ENCODE measurements around the gene MBOAT7.
"Not testable (repeated sequence)": the region's sequence is repeated elsewhere in the genome, so short reads cannot be mapped to it uniquely, and the experiment has no call there.

MBOAT7 gene

DNA sequence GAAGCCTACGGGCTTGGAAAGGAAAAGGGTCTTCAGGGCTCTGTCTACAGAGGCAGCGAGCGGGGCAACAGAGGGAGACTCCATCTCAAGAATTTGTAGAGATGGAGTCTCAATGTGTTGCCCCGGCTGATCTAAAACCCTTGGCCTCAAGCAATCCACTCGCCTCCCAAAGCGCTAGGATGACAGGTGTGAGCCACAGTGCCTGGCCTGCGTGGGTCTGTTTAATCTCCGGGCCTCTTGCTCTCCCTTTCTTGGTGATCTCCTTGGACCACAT lies 19.3 kb upstream of the MBOAT7 start:
- no peak for DNase-seq

DNA sequence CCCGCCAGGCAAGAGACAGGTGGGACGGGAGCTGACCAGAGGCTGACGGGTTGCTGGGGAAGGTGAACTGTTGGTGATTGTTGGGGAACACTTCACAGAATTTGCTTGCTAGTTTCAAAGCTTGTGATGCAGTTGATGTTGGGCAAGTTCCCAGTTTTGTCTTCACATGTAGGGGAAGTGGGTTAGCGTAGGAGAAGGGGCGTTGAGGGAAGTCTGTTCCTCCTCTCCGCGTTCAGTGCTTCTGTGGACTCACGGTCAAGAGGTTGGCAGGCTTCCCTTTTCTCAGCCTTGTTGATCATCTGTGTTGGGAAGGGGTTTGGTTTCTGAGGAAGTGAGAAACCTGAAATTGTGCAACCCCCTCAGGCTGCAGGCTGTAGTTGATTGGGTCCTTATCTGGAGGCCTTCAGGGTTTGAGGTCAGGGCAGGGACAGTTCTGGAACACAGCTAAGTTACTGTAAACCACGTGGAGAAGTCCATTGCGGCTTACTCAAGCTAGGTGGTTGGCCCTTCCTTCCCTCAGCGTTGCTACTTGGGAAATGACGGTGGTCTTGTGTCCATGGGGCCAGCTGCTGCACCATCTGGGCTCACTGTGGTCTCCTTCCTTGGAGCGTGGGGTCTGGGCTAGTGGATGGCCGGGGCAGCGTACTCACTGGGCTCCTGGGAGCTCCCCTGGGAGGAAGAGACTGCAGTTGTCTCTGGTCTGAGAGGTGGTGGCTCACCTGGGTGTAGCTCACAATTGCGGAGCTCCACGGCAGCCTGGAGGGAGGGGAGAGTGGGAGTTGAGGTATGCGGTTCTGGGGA lies 18.8 kb upstream of the MBOAT7 start:
- DNase-seq, result peak; percentile 90

DNA sequence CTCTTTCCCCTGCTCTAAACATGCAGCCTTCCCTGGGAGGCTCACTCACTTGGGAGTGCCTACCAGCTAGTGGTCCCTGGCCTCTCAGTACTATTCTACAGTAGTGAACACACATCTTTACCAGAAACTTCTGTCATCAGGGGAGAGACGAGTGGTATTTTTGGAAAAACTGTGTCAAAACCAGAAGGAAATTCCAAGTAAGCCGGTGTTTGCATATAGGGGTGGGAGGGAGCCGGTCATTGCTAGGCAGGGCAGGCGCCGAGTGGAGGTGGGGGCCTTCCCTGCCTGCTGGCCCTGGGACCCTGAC lies 18.2 kb upstream of the MBOAT7 start:
- no peak for DNase-seq

- DNase-seq, result not testable (repeated sequence)
Measured at GRCh38 chr19:54207193-54207592, 17.8 kb upstream of the MBOAT7 start.

- DNase-seq, result no peak
Measured at GRCh38 chr19:54206831-54207177, 17.4 kb upstream of the MBOAT7 start.

DNA sequence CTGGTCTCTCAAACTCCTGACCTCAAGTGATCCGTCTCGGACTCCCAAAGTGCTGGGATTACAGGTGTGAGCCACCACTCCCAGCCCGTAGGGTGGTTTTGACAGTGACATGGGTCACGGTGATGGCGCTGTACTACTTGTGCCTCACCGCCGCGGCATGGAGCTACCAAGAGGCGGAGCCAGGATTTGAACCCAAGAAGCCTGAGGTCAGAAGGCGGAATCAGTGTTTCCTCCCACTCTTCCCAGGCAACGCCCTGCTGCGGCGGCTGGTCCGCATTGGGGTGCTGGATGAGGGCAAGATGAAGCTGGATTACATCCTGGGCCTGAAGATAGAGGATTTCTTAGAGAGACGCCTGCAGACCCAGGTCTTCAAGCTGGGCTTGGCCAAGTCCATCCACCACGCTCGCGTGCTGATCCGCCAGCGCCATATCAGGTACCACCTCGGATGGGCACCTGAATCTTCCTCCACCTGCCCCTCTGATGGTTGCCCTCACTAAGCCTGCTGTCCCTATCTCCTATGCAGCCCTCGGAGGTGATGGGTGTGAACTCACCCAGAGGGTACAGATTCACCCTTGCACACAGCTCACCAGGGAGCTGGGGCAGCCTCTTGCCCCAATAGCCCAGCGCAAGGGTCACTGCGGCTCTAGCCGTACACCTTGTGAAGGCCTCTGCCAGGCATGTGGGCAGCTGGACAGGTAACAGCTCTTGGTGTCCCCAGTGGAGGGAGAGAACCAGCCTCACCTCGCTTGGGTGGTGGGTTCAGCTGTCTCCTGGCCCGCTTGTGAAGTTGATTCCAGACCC lies 16.9 kb upstream of the MBOAT7 start:
- DNase-seq, result no peak

DNA sequence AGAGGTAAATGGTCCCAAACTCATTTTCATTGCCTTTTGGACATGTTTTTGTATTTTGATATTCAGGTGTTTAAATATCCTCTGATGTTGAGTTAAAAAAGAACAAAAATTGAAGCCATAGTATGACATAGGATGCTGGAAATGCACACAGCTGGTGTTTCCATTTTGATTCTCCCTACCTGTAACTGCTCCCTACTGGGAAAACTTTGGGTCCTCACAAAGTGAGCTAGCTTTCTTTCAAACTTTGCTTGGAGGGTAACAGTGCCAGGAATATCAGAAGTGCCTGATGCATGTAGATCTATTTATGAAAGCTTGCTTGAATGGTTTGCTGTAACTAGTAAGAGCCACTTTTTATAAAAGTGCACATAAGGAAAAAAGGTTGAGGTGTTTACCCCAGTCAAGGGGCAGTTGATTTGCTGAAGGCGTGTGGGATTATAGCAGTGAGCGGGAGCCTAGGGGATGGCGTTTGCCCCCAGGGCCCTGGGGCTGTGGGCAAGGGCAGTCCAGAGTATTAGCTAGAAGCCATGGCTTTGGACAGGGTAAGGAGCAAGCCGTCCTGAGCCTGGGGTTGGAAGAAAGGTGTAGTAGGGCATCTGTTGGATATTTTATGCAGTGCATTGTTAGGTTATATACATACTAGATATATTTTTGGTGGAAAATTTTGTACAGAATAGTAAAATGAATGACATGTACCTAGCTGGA lies 15.5 kb upstream of the MBOAT7 start:
- DNase-seq, result no peak

DNA sequence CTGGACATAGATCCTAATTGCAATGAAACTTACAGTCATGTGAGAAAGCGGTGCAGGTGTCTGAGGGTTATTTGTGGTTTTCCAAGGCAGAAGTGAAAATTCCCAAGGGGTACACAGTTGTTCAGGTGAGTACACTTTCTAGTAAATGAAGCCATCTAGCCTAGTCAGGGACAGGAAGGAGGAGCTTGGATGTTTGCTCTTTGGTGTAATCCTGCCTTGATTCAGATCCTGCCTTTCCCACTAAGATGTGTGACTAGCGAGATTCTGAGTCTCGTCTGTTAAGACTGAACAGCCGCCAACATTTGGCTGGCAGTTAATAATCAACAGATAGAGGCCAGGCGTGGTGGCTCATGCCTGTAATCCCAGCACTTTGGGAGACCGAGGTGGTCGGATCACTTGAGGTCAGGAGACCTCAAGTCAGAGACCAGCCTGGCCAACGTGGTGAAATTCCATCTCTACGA lies 13.8 kb upstream of the MBOAT7 start:
- no peak for DNase-seq

DNA sequence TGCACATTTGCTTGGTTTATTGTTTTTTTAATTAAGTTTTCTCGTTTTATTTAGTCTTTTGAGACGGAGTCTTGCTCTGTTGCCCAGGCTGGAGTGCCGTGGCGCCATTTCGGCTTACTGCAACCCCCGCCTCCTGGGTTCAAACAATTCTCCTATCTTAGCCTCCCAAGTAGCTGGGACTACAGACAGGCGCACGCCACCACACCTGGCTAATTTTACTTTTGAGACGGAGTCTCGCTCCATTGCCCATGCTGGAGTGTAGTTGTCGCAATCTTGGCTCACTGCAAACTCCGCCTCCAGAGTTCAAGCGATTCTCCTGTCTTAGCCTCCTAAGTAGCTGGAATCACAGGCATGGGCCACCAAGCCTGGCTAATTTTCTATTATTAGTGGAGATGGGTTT lies 12.6 kb upstream of the MBOAT7 start:
- DNase-seq, result no peak

- DNase-seq, result no peak
Measured at GRCh38 chr19:54201172-54201701, 11.9 kb upstream of the MBOAT7 start.

DNA sequence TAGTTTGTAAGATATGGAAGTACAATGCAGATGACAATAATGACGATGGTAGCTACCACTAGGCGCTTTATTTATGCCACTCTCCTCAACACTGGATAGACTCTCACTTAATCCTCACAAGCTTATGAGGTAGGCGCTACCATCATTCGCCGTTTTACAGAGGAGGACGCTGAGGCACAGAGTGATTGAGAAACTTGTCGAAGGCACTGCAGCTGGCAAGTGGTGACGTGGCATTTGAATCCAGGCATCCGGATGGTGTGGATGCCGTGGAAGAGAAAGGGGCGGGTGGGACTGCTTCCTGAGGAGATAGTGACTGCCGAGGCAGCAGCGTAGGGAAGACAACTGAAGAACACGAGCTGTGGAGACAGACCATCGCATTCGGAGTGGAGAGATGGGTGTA lies 10.0 kb upstream of the MBOAT7 start:
- DNase-seq, result no peak

- no peak for DNase-seq
Measured at GRCh38 chr19:54197121-54197520, 7.7 kb upstream of the MBOAT7 start.

- no peak for DNase-seq
Measured at GRCh38 chr19:54196536-54196935, 7.2 kb upstream of the MBOAT7 start.

GRCh38 chr19:54194463-54194862 lies 5.1 kb upstream of the MBOAT7 start:
- DNase-seq, result not testable (repeated sequence)

GRCh38 chr19:54193011-54193410 lies 3.6 kb upstream of the MBOAT7 start:
- DNase-seq, result no peak

- no peak for DNase-seq
Measured at GRCh38 chr19:54191811-54192453, 2.6 kb upstream of the MBOAT7 start.

GRCh38 chr19:54191011-54191810 lies 1.8 kb upstream of the MBOAT7 start, which contains the start of gene TSEN34:
TSS of gene TSEN34 (plus strand) at chr19:54191308. CDS start at chr19:54191365, 57 bp downstream.
- DNase-seq, result peak; percentile 80

- DNase-seq, result peak; percentile 99
Measured at GRCh38 chr19:54190503-54191010, 1.2 kb upstream of the MBOAT7 start.

GRCh38 chr19:54189735-54190502 lies 539 bp upstream of the MBOAT7 start:
- peak; percentile 99 for DNase-seq

GRCh38 chr19:54188215-54188871 lies 1.0 kb downstream of the MBOAT7 start:
- DNase-seq, result peak; percentile 53

DNA sequence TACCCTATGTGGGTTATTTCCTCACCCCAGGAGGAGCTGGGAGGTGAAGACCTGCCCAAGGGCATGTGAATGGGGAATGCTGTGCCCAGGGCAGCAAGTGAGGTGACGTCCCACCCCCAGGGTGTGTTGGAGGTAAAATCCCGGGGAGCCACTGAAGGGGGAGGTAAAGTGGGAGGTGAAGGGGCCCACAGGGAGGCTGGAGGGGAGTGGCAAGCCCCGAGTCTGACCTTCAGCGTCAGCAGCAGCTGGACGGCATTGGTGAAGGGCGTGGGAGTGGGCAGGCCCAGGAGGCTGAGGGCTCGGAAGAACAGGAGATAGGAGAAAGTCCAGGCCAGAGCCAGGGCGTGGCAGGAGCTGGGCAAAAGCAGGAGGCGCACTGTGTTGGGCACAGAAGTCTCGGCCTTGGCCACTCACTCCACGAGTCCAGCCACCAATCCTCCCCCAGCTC lies 2.4 kb downstream of the MBOAT7 start:
- DNase-seq, result no peak

Measured in NCI-H226 (cell line).